HL-60 (cell line): ENCODE data around the gene PAAF1.
"Not testable (repeated sequence)": the region's sequence is repeated elsewhere in the genome, so short reads cannot be mapped to it uniquely, and the experiment has no call there.

Experiments used
- DNase-seq, 2 experiments: peaks; one replicate each; pipeline ENCODE4 v3.0.0-alpha.2; 2010 to 2020; ENCODE audit warnings: low read depth in 1 of 2, low spot score in 1 of 2
- H3K27ac ChIP-seq: fragments of 250-450 bp; sonication (Bioruptor Pico); replicated peaks from 2 replicates; pipeline ENCODE4 v1.5.1; 2020; ENCODE audit warnings: mild to moderate bottlenecking, moderate library complexity
- H3K27me3 ChIP-seq: fragments of 250-450 bp; sonication (Bioruptor Pico); 2 replicates; pipeline ENCODE4 v1.5.1; 2021; ENCODE audit warnings: mild to moderate bottlenecking, moderate library complexity; ENCODE audit not compliant: insufficient read depth, poor library complexity, severe bottlenecking
- H3K4me3 ChIP-seq: replicated peaks from 2 replicates; pipeline ENCODE4 v1.5.1; 2011; ENCODE audit warnings: mild to moderate bottlenecking, control low read depth, low read length; ENCODE audit not compliant: insufficient read depth
- CTCF ChIP-seq: IDR thresholded peaks from one replicate; pipeline ENCODE4 v1.5.1; 2011; ENCODE audit warnings: low read length, control low read depth, inconsistent platforms; ENCODE audit not compliant: insufficient read depth
- GABPA ChIP-seq: IDR thresholded peaks from 2 replicates; pipeline ENCODE4 v1.6.1; 2012; ENCODE audit warnings: low read depth
- POLR2AphosphoS5 ChIP-seq: IDR thresholded peaks from 2 replicates; pipeline ENCODE4 v1.6.1; 2012; ENCODE audit warnings: low read depth
- REST ChIP-seq: IDR thresholded peaks from 2 replicates; pipeline ENCODE4 v1.6.1; 2012; ENCODE audit warnings: low read depth; ENCODE audit not compliant: insufficient replicate concordance
- SPI1 ChIP-seq: IDR thresholded peaks from 2 replicates; pipeline ENCODE4 v1.6.1; 2012; ENCODE audit warnings: low read depth, mild to moderate bottlenecking, borderline replicate concordance

PAAF1 gene

GRCh38 chr11:73931951-73932350, 55.2 kb downstream of the PAAF1 start:
- H3K27me3 ChIP-seq = no peaks in the 10 kb centered on the region
- no peak for TF ChIP-seq GABPA
- no peak for TF ChIP-seq POLR2AphosphoS5
- TF ChIP-seq CTCF = no peak
- TF ChIP-seq REST = no peak
- TF ChIP-seq SPI1 = no peak
- no peak for DNase-seq
- no peak overlapping the region for H3K27ac ChIP-seq
- H3K4me3 ChIP-seq = no peak overlapping the region

GRCh38 chr11:73932781-73933180, 56.0 kb downstream of the PAAF1 start:
- Histone ChIP-seq H3K27ac (no peak overlapping the region), H3K27me3 (no peaks in the 10 kb centered on the region)

GRCh38 chr11:73936047-73936446, 59.2 kb downstream of the PAAF1 start:
- H3K27me3 ChIP-seq, H3K4me3 ChIP-seq, DNase-seq, H3K27ac ChIP-seq: not testable (repeated sequence)

More at GRCh38 chr11:73932781-73933180, 56.0 kb downstream of the PAAF1 start:
- TF ChIP-seq POLR2AphosphoS5 (no peak), CTCF (no peak), REST (no peak), GABPA (no peak), SPI1 (no peak)
- DNase-seq = no peak
- no peak overlapping the region for H3K4me3 ChIP-seq

GRCh38 chr11:73939096-73939495, 62.3 kb downstream of the PAAF1 start:
- TF ChIP-seq SPI1 (no peak), CTCF (no peak), GABPA (no peak), REST (no peak), POLR2AphosphoS5 (no peak)
- DNase-seq = no peak
- H3K27me3 ChIP-seq = no peaks in the 10 kb centered on the region
- no peak overlapping the region for H3K4me3 ChIP-seq
- no peak overlapping the region for H3K27ac ChIP-seq
